PFSK-1 (cell line): ENCODE results near the gene KRT23.

Source experiments
- FOXP2 ChIP-seq: optimal IDR thresholded peaks from 2 replicates; pipeline ENCODE3; 2011; ENCODE audit warnings: borderline replicate concordance, control low read depth, inconsistent platforms; ENCODE audit not compliant: insufficient read depth; ENCODE audit errors: extremely low read length, extremely low read depth
- POLR2AphosphoS5 ChIP-seq: IDR thresholded peaks from 2 replicates; pipeline ENCODE4 v1.6.1; 2012; ENCODE audit warnings: low read depth, mild to moderate bottlenecking, control low read depth, low read length, moderate library complexity

DNA sequence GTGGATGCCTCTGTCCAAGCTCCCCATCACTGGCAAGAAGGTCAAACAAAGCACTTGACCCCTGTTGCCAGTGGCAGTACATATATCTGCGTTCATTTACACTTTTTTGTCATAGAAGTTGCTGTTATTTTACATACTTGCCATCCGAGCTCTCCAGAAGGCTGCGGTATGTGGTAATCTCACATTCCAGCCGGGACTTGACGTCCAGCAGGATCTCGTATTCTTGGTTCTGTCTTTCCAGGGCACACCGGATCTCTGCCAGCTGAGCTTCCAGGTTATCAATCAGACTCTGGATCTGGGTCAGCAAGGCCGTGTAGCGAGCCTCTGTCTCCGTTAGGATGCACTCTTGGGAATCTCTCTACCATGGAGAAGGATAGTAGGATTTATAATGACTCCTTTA is 22.7 kb upstream of the KRT23 start:
- no peak for TF ChIP-seq FOXP2
- TF ChIP-seq POLR2AphosphoS5: no peak
